Esophagus muscularis mucosa (tissue), 4 donors: ENCODE data around the gene CRNN. TPM values are rescaled to one million over a fixed set of nuclear protein-coding genes. Genes with fewer than 3 reads are reported as not detected.

Source experiments
- DNase-seq: peaks from one replicate; pipeline ENCODE4 v3.0.0-alpha.2; 2017; ENCODE audit errors: extremely low spot score
- H3K27ac ChIP-seq, 4 donors: fragments of 200-600 bp; sonication (generic); replicated peaks in 1 of 4; 1 replicate in 3 of 4; 2 replicates in 1 of 4; pipeline ENCODE4 v1.5.1; 2016 to 2019; ENCODE audit warnings: mild to moderate bottlenecking in 1 of 4
- H3K27me3 ChIP-seq, 4 donors: fragments of 200-600 bp; sonication (generic); one replicate each; pipeline versions ENCODE4 v1.5.1 to v1.6.0; 2016 to 2019
- H3K36me3 ChIP-seq, 4 donors: fragments of 200-600 bp; sonication (generic); one replicate each; pipeline ENCODE4 v1.5.1; 2016 to 2019
- H3K4me1 ChIP-seq, 4 donors: fragments of 200-600 bp; sonication (generic); one replicate each; pipeline ENCODE4 v1.5.1; 2016 to 2019
- H3K4me3 ChIP-seq, 4 donors: fragments of 200-600 bp; sonication (generic); 1 replicate in 2 of 4; 2 replicates in 2 of 4; pipeline ENCODE4 v1.5.1; 2016 to 2019; ENCODE audit warnings: mild to moderate bottlenecking in 4 of 4, moderate library complexity in 1 of 4
- H3K9me3 ChIP-seq, 4 donors: fragments of 200-600 bp; sonication (generic); 1 replicate in 3 of 4; 2 replicates in 1 of 4; pipeline ENCODE4 v1.5.1; 2016 to 2019
- CTCF ChIP-seq, 3 experiments: fragments of 200-600 bp in 2 of 3; fragments of 450-650 bp in 1 of 3; sonication (generic) in 2 of 3; IDR thresholded peaks; one replicate each; pipeline ENCODE4 v1.5.1; 2017 to 2019; ENCODE audit warnings: antibody characterized with exemption in 3 of 3, mild to moderate bottlenecking in 2 of 3, moderate library complexity in 1 of 3
- EP300 ChIP-seq: sonication (generic); formaldehyde crosslinking; IDR thresholded peaks from one replicate; pipeline ENCODE4 v1.6.1; 2017; ENCODE audit warnings: antibody characterized with exemption
- POLR2A ChIP-seq: fragments of 450-650 bp; IDR thresholded peaks from one replicate; pipeline ENCODE4 v1.6.1; 2017; ENCODE audit warnings: antibody characterized with exemption, moderate library complexity, mild to moderate bottlenecking, low read depth
- POLR2AphosphoS5 ChIP-seq, 2 donors: sonication (generic); formaldehyde crosslinking; IDR thresholded peaks; one replicate each; pipeline ENCODE4 v1.6.1; 2017; ENCODE audit warnings: antibody characterized with exemption in 2 of 2
- WGBS: methylation state at CpG from one replicate; pipeline ENCODE4 v1.1.5; 2018; 5-methylcytosine and 5-hydroxymethylcytosine counted together
- intact Hi-C: fragments of 100-400 bp; cut with DNase I; formaldehyde crosslinking; loops from one replicate; pipeline ENCODE4 v1.15.1; 2023
- total RNA-seq, 4 donors: library from RNA; depleted of rRNA; stranded (reverse); fragments of >200 nt; gene quantifications; one replicate each; pipeline versions ENCODE4 v1.1.0 to v1.2.1, GENCODE V29; 2016

Gene CRNN
- total RNA-seq, 4 donors from 2014 or later, result 0.23 to 3.7 TPM; not detected in 2

DNA sequence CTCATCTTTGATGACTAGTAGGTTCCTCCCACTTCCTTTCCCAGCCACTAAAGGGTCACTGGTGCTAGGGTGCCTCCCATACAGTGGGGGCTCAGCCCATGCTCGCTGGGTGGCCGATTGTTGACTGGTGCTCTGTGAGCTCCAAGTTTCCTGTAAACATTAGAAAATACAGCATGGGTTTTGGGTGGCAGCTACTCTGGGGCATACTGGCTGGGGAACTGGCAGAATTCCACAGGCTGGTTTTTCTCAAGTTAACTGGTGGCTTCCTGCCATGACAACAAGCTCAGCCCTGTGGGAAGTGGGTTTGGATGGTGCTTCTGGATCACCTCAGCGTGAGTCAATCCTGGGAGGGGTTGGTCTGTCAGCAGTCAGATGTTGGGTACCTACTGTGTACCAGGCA, 28.7 kb upstream of the CRNN start:
- Histone ChIP-seq H3K27ac (no peak overlapping the region), H3K4me3 (no peak overlapping the region), H3K9me3 (no peaks in the 10 kb centered on the region), H3K36me3 (no peaks in the 10 kb centered on the region), H3K4me1 (peaks cover 0 to 11% (median 2%) of the 10 kb centered on the region in 4 donors), H3K27me3 (no peaks in the 10 kb centered on the region)
- intact Hi-C loops, result no loop called here
- WGBS, result 52% methylated on average over 3 of the region's 3 CpGs
- peak; percentile 66 for DNase-seq
- no peak for TF ChIP-seq POLR2A
- TF ChIP-seq CTCF (IDR thresholded peaks at IDR 0.05), result no peak
- no peak for TF ChIP-seq POLR2AphosphoS5 (IDR thresholded peaks at IDR 0.05)
- TF ChIP-seq EP300, result no peak

GRCh38 chr1:152442301-152442700, 28.2 kb upstream of the CRNN start:
- no peaks in the 10 kb centered on the region for H3K9me3 ChIP-seq
- no peak overlapping the region for H3K27ac ChIP-seq
- intact Hi-C loops, result no loop called here
- no peak for DNase-seq
- H3K27me3 ChIP-seq, result no peaks in the 10 kb centered on the region
- no peak for TF ChIP-seq POLR2A
- TF ChIP-seq CTCF (IDR thresholded peaks at IDR 0.05), result no peak
- no peak for TF ChIP-seq EP300
- no peak for TF ChIP-seq POLR2AphosphoS5 (IDR thresholded peaks at IDR 0.05)
- peaks cover 0 to 11% (median 2%) of the 10 kb centered on the region in 4 donors for H3K4me1 ChIP-seq
- no peaks in the 10 kb centered on the region for H3K36me3 ChIP-seq
- H3K4me3 ChIP-seq, result no peak overlapping the region
- WGBS, result 57% methylated on average over 8 of the region's 8 CpGs

DNA sequence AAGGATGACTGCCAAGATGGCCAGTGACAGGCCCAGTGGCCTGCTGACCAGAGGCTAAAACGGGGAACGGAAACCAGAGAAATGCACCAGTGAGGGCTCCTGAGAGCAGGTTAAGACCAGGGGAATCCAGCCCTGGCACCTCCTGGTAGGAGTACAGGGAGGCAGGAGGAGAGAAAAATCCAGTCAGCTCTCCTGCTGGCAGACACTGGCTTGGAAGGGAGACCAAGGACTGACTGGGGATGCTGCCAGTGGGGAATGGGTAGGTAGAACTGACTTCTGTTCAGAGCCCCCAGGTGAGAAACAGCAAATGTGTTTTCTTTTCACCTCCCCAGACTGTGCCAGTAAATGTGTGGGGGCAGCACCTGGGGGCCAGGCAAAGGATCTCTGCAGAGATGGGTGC, 27.7 kb upstream of the CRNN start:
- Histone ChIP-seq H3K4me1 (peaks cover 0 to 11% (median 2%) of the 10 kb centered on the region in 4 donors), H3K4me3 (no peak overlapping the region), H3K36me3 (no peaks in the 10 kb centered on the region), H3K27ac (no peak overlapping the region), H3K9me3 (no peaks in the 10 kb centered on the region), H3K27me3 (no peaks in the 10 kb centered on the region)
- peak; percentile 81 for DNase-seq
- TF ChIP-seq POLR2A, result no peak
- no peak for TF ChIP-seq EP300
- no peak for TF ChIP-seq POLR2AphosphoS5 (IDR thresholded peaks at IDR 0.05)
- no peak for TF ChIP-seq CTCF (IDR thresholded peaks at IDR 0.05)
- intact Hi-C loops, result no loop called here
- 100% methylated on average over 2 of the region's 2 CpGs for WGBS

DNA sequence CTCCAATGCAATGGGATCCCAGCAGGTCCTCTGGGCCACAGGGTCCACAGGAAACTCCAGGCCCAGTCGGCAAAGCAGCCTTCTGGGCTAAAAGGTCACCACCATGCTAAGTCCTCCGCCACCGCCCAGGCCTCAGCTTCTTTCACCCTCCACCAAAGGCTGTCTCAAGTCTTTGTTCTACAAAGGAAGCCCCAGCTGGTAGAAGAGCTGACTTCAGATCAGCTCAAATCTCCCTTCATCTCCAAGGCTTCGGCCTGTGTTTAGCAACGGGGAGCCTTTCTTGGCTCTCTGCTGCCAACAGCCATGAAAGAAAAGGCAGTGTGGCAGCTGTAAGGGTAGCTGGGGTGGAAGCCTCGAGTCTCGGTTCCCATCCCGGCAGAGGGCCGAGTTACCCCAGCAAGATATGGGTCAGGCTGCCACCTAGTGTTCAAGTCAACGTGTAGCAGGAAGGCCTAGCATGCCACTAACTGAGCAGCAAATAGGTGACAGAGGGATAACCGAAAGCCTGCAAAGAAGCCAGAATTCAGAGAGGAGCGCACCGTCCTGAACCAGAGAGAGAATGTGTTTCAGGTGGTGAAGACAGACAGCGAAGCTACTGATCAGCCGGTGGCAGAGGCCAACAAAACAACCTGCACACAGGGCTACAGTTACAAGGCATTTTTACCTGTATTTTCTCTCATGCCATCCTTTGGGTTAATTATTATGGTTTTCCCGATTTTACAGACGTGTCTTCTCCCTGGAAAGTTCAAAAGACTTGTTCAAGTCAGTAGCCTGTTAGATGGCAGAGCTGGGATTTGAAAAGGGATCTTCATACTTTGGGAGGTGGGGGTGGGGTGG, 26.8 kb upstream of the CRNN start:
- intact Hi-C loops, result no loop called here

More for the DNA sequence above, 26.8 kb upstream of the CRNN start:
- H3K4me3 ChIP-seq, result no peak overlapping the region
- no peak overlapping the region for H3K27ac ChIP-seq
- H3K36me3 ChIP-seq, result no peaks in the 10 kb centered on the region
- 48% methylated on average over 17 of the region's 17 CpGs for WGBS
- TF ChIP-seq POLR2A, result no peak
- TF ChIP-seq CTCF (IDR thresholded peaks at IDR 0.05), result peak; percentile 55 to 78 (median 70)
- TF ChIP-seq EP300, result no peak
- TF ChIP-seq POLR2AphosphoS5 (IDR thresholded peaks at IDR 0.05), result no peak
- H3K9me3 ChIP-seq, result no peaks in the 10 kb centered on the region
- H3K27me3 ChIP-seq, result no peaks in the 10 kb centered on the region
- peaks cover 0 to 11% (median 2%) of the 10 kb centered on the region in 4 donors for H3K4me1 ChIP-seq
- peak; percentile 92 for DNase-seq
